ENCODE measurements around the gene PPARD.

DNA sequence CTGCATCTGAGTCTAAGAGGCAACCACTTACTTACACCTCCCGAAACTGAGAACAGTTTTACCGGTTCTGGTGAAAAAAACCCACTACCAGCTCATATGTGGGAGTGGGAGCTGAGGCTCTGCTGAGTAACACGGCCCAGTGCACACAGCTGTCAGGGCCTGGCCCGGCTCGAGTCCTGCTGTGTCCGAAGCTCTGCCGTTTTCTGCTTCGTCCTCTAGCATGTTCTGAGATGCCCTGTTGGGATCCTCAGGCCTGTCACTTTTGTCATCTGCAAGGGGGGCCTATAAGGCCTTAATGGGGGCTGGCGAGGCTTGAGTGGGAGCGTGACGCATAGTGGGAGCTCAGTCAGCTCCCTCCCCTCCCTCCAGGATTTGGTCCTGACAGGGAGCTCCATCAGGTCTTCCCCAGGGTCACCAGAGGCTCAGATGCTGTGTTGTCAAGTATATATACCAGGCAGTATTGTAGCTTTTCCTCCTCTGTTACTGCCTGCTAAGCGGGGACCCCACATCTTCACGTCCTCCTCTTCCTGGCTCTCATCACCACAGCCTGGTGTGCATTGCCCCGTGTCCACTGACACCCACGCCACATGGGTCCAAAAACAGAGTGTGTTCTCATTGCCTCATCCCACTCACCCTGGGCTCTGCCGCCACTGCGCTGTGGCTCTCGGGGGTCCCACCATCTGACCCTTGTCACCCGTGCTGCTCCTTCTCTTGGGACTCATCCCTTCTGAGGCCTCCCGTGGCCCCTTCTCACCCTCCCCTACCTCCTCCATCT lies 64.5 kb downstream of the PPARD start:
- TF ChIP-seq YY1 (IDR thresholded peaks at IDR 0.05; ENCODE audit: insufficient read depth, insufficient read length) (no peak), ZNF274 (IDR thresholded peaks at IDR 0.05; ENCODE audit: low read depth, low read length) (no peak), SUZ12 (IDR thresholded peaks at IDR 0.05; ENCODE audit: extremely low read depth, insufficient read depth, insufficient read length) (no peak)
